ENCODE results near the gene RANBP1. TPM values are rescaled to one million over a fixed set of nuclear protein-coding genes. Genes with fewer than 3 reads are reported as not detected.

Gene RANBP1
- total RNA-seq, 4 donors from 2014 or later, result 104 to 159 (median 119) TPM

GRCh38 chr22:20142711-20143621 is 27.1 kb downstream of the RANBP1 start:
- TF ChIP-seq POLR2A (IDR thresholded peaks at IDR 0.05), result no peak
- TF ChIP-seq CTCF (IDR thresholded peaks at IDR 0.05), result no peak
- DNase-seq (ENCODE audit: low spot score in 2 of 2), result no peak
- intact Hi-C loops (cut with DNase I; ENCODE audit: low total_unique reads), result no loop called here
- no peak overlapping the region for H3K4me3 ChIP-seq (ENCODE audit: low read depth, poor library complexity, severe bottlenecking)
- WGBS, 2 donors, result 86 to 92% methylated on average over 45 to 62 of the region's 65 CpGs

- TF ChIP-seq POLR2A (IDR thresholded peaks at IDR 0.05) (no peak), CTCF (IDR thresholded peaks at IDR 0.05) (no peak)
- no peak for DNase-seq (ENCODE audit: low spot score in 2 of 2)
- WGBS, 2 donors, result 77 to 83% methylated on average over 6 to 18 of the region's 19 CpGs
- no peak overlapping the region for H3K4me3 ChIP-seq (ENCODE audit: low read depth, poor library complexity, severe bottlenecking)
- intact Hi-C loops (cut with DNase I; ENCODE audit: low total_unique reads), result no loop called here
Measured at GRCh38 chr22:20143883-20144665, 28.2 kb downstream of the RANBP1 start.

- no peak for DNase-seq (ENCODE audit: low spot score in 2 of 2)
- intact Hi-C loops (cut with DNase I; ENCODE audit: low total_unique reads), result no loop called here
- 92% methylated on average over 7 to 17 of the region's 22 CpGs for WGBS, 2 donors
- no peak for TF ChIP-seq POLR2A (IDR thresholded peaks at IDR 0.05)
- no peak for TF ChIP-seq CTCF (IDR thresholded peaks at IDR 0.05)
- H3K4me3 ChIP-seq (ENCODE audit: low read depth, poor library complexity, severe bottlenecking), result no peak overlapping the region
Measured at GRCh38 chr22:20145206-20145831, 29.4 kb downstream of the RANBP1 start.

- H3K4me3 ChIP-seq (ENCODE audit: low read depth, poor library complexity, severe bottlenecking), result no peak overlapping the region
- intact Hi-C loops (cut with DNase I; ENCODE audit: low total_unique reads), result no loop called here
- TF ChIP-seq CTCF (IDR thresholded peaks at IDR 0.05) (no peak), POLR2A (IDR thresholded peaks at IDR 0.05) (no peak)
- WGBS, 2 donors, result 89 to 91% methylated on average over 18 to 21 of the region's 21 CpGs
- DNase-seq (ENCODE audit: low spot score in 2 of 2), result no peak
Measured at GRCh38 chr22:20145832-20146223, 29.9 kb downstream of the RANBP1 start.

- TF ChIP-seq CTCF (IDR thresholded peaks at IDR 0.05) (no peak), POLR2A (IDR thresholded peaks at IDR 0.05) (no peak)
- intact Hi-C loops (cut with DNase I; ENCODE audit: low total_unique reads), result no loop called here
- no peak overlapping the region for H3K4me3 ChIP-seq (ENCODE audit: low read depth, poor library complexity, severe bottlenecking)
- DNase-seq (ENCODE audit: low spot score in 2 of 2), result no peak
- 72 to 80% methylated on average over 11 to 14 of the region's 22 CpGs for WGBS, 2 donors
Measured at GRCh38 chr22:20146777-20147176, 30.9 kb downstream of the RANBP1 start.
